Glutamatergic neuron (in vitro differentiated cells): ENCODE results near the gene DRAP1. TPM values are rescaled to one million over a fixed set of nuclear protein-coding genes. Genes with fewer than 3 reads are reported as not detected.

Experiments used
- DNase-seq: peaks from one replicate; pipeline ENCODE4 v3.0.0; 2022
- H3K27ac Mint-ChIP-seq: one replicate; pipeline ENCODE4 v1.8.0; 2020; ENCODE audit warnings: mild to moderate bottlenecking, mixed read lengths, inconsistent platforms; ENCODE audit not compliant: unreplicated experiment
- H3K27me3 Mint-ChIP-seq: one replicate; pipeline ENCODE4 v1.8.0; 2020; ENCODE audit warnings: mild to moderate bottlenecking, moderate library complexity, mixed read lengths, inconsistent platforms; ENCODE audit not compliant: unreplicated experiment
- H3K36me3 Mint-ChIP-seq: one replicate; pipeline ENCODE4 v1.8.0; 2020; ENCODE audit warnings: mild to moderate bottlenecking, mixed read lengths, inconsistent platforms; ENCODE audit not compliant: unreplicated experiment
- H3K4me1 Mint-ChIP-seq: one replicate; pipeline ENCODE4 v1.8.0; 2020; ENCODE audit warnings: mild to moderate bottlenecking, low read depth, mixed read lengths, inconsistent platforms; ENCODE audit not compliant: unreplicated experiment
- H3K4me3 Mint-ChIP-seq: one replicate; pipeline ENCODE4 v1.8.0; 2020; ENCODE audit warnings: mild to moderate bottlenecking, mixed read lengths, inconsistent platforms; ENCODE audit not compliant: unreplicated experiment
- H3K9me3 Mint-ChIP-seq: one replicate; pipeline ENCODE4 v1.8.0; 2020; ENCODE audit warnings: mild to moderate bottlenecking, moderate library complexity, mixed read lengths, inconsistent platforms; ENCODE audit not compliant: unreplicated experiment
- CTCF ChIP-seq: fragments of 200-600 bp; sonication (generic); IDR thresholded peaks from one replicate; pipeline ENCODE4 v1.5.0; 2021; ENCODE audit not compliant: partially characterized antibody, unreplicated experiment
- total RNA-seq: library from RNA; stranded (reverse); fragmentation: NEBNext Ultra II Directional; extraction: Animal tissue kit (Norgen Biotek cat#: 25700); gene quantifications from one replicate; pipeline ENCODE4 v1.2.1, GENCODE V29; 2021; ENCODE audit not compliant: unreplicated experiment

DRAP1 gene
- total RNA-seq, 1 donor from 2014 or later, result 68.7 TPM

GRCh38 chr11:65907878-65908277 is 11.3 kb upstream of the DRAP1 start:
- no peak for DNase-seq
- Mint-ChIP-seq H3K27ac (no peak overlapping the region), H3K4me3 (no peak overlapping the region), H3K4me1 (no peaks in the 10 kb centered on the region), H3K36me3 (no peaks in the 10 kb centered on the region), H3K9me3 (no peaks in the 10 kb centered on the region), H3K27me3 (peaks cover 9% of the 10 kb centered on the region)
- no peak for TF ChIP-seq CTCF

- Mint-ChIP-seq H3K4me3 (no peak overlapping the region), H3K36me3 (no peaks in the 10 kb centered on the region)
These were observed 7.3 kb upstream of the DRAP1 start for GRCh38 chr11:65911682-65912568.

GRCh38 chr11:65912845-65913244 is 6.4 kb upstream of the DRAP1 start:
- Mint-ChIP-seq H3K27me3 (peaks cover 20% of the 10 kb centered on the region), H3K4me1 (peaks cover 10% of the 10 kb centered on the region), H3K27ac (no peak overlapping the region), H3K4me3 (no peak overlapping the region), H3K9me3 (peaks cover 9% of the 10 kb centered on the region), H3K36me3 (no peaks in the 10 kb centered on the region)
- DNase-seq, result no peak
- no peak for TF ChIP-seq CTCF

More at GRCh38 chr11:65911682-65912568, 7.3 kb upstream of the DRAP1 start:
- peaks cover 18% of the 10 kb centered on the region for H3K27me3 Mint-ChIP-seq
- no peak for DNase-seq
- H3K27ac Mint-ChIP-seq, result no peak overlapping the region
- H3K4me1 Mint-ChIP-seq, result peaks cover 10% of the 10 kb centered on the region
- TF ChIP-seq CTCF, result no peak
- H3K9me3 Mint-ChIP-seq, result peaks cover 9% of the 10 kb centered on the region

GRCh38 chr11:65915101-65915820 is 4.0 kb upstream of the DRAP1 start:
- H3K27me3 Mint-ChIP-seq, result peaks cover 20% of the 10 kb centered on the region
- H3K27ac Mint-ChIP-seq, result peak overlapping the region; percentile 84
- DNase-seq, result peak; percentile 51
- H3K4me3 Mint-ChIP-seq, result peak overlapping the region; percentile 77
- no peaks in the 10 kb centered on the region for H3K36me3 Mint-ChIP-seq
- no peak for TF ChIP-seq CTCF
- peaks cover 10% of the 10 kb centered on the region for H3K4me1 Mint-ChIP-seq
- peaks cover 11% of the 10 kb centered on the region for H3K9me3 Mint-ChIP-seq

- no peak overlapping the region for H3K27ac Mint-ChIP-seq
- H3K9me3 Mint-ChIP-seq, result peaks cover 14% of the 10 kb centered on the region
- peaks cover 20% of the 10 kb centered on the region for H3K27me3 Mint-ChIP-seq
- peaks cover 10% of the 10 kb centered on the region for H3K4me1 Mint-ChIP-seq
- no peak for TF ChIP-seq CTCF
- H3K36me3 Mint-ChIP-seq, result no peaks in the 10 kb centered on the region
- DNase-seq, result no peak
- no peak overlapping the region for H3K4me3 Mint-ChIP-seq
These were observed 3.4 kb upstream of the DRAP1 start for GRCh38 chr11:65915821-65916251.
